Uterus (tissue), 4 donors: Measurements from ENCODE around the gene PLA2G1B. TPM values are rescaled to one million over a fixed set of nuclear protein-coding genes. Genes with fewer than 3 reads are reported as not detected.

Experiments
- DNase-seq, 2 donors: peaks; one replicate each; pipeline ENCODE4 v3.0.0-alpha.2; 2019 to 2020
- H3K27ac ChIP-seq, 2 donors: fragments of 200-600 bp; sonication (generic); 1 replicate in 1 of 2; 2 replicates in 1 of 2; pipeline ENCODE4 v1.5.1; 2016 to 2018
- H3K27me3 ChIP-seq, 2 donors: fragments of 200-600 bp; sonication (generic); one replicate each; pipeline ENCODE4 v1.5.1; 2018 to 2019; ENCODE audit warnings: control low read depth in 1 of 2
- H3K36me3 ChIP-seq, 2 donors: fragments of 200-600 bp; sonication (generic); one replicate each; pipeline ENCODE4 v1.5.1; 2019; ENCODE audit warnings: control low read depth in 1 of 2
- H3K4me1 ChIP-seq, 2 donors: fragments of 200-600 bp; sonication (generic); one replicate each; pipeline ENCODE4 v1.5.1; 2018 to 2019; ENCODE audit warnings: control low read depth in 1 of 2
- H3K4me3 ChIP-seq, 2 donors: fragments of 200-600 bp; sonication (generic); 1 replicate in 1 of 2; 2 replicates in 1 of 2; pipeline ENCODE4 v1.5.1; 2018 to 2019; ENCODE audit warnings: mild to moderate bottlenecking in 1 of 2
- H3K9me3 ChIP-seq, 2 donors: fragments of 200-600 bp; sonication (generic); one replicate each; pipeline ENCODE4 v1.5.1; 2019; ENCODE audit warnings: control low read depth in 1 of 2
- CTCF ChIP-seq, 4 experiments: fragments of 200-600 bp in 2 of 4; fragments of 450-650 bp in 2 of 4; sonication (generic) in 2 of 4; IDR thresholded peaks; one replicate each; pipeline ENCODE4 v1.5.1; 2016 to 2019; ENCODE audit warnings: antibody characterized with exemption in 4 of 4, mild to moderate bottlenecking in 2 of 4, moderate library complexity in 1 of 4
- POLR2A ChIP-seq, 2 donors: fragments of 450-650 bp; IDR thresholded peaks; one replicate each; pipeline ENCODE4 v1.6.1; 2016; ENCODE audit warnings: antibody characterized with exemption in 2 of 2, mild to moderate bottlenecking in 1 of 2, moderate library complexity in 1 of 2
- intact Hi-C: fragments of 100-400 bp; cut with DNase I; formaldehyde crosslinking; loops from one replicate; pipeline ENCODE4 v1.15.1; 2023; ENCODE audit warnings: low total_unique reads
- total RNA-seq, 4 donors: library from RNA; depleted of rRNA in 3 of 4; stranded (reverse); fragments of >200 nt in 3 of 4; gene quantifications; one replicate each; pipeline versions ENCODE4 v1.1.0 to v1.2.4, GENCODE V29; 2014 to 2023
- donor health status: DM: yes; HTN: yes; CAD: no.

PLA2G1B gene
- total RNA-seq, 4 donors from 2014 or later: not detected

GRCh38 chr12:120367233-120367923, 39.8 kb upstream of the PLA2G1B start:
- Histone ChIP-seq H3K27ac (peak overlapping the region; percentile 37 to 66), H3K9me3 (no peaks in the 10 kb centered on the region), H3K36me3 (no peaks in the 10 kb centered on the region), H3K4me3 (peak overlapping the region; percentile 26 to 57), H3K4me1 (peaks cover 0 to 13% of the 10 kb centered on the region in 2 donors), H3K27me3 (peaks cover 0 to 3% of the 10 kb centered on the region in 2 donors)
- no peak for TF ChIP-seq POLR2A (IDR thresholded peaks at IDR 0.05)
- TF ChIP-seq CTCF (IDR thresholded peaks at IDR 0.05): no peak
- DNase-seq: no peak
- intact Hi-C loops: no loop called here

GRCh38 chr12:120366845-120367232, 39.3 kb upstream of the PLA2G1B start:
- intact Hi-C loops: no loop called here
- TF ChIP-seq POLR2A (IDR thresholded peaks at IDR 0.05) (no peak), CTCF (IDR thresholded peaks at IDR 0.05) (no peak)
- Histone ChIP-seq H3K9me3 (no peaks in the 10 kb centered on the region), H3K27me3 (peaks cover 0 to under 1% of the 10 kb centered on the region in 2 donors), H3K36me3 (no peaks in the 10 kb centered on the region), H3K4me1 (peaks cover 0 to 13% of the 10 kb centered on the region in 2 donors), H3K4me3 (no peak overlapping the region), H3K27ac (peak overlapping the region in 1 of 2 donors; percentile 66)
- DNase-seq: no peak

GRCh38 chr12:120366341-120366705, 38.7 kb upstream of the PLA2G1B start:
- intact Hi-C loops: no loop called here
- peak overlapping the region in 1 of 2 donors; percentile 66 for H3K27ac ChIP-seq
- H3K27me3 ChIP-seq: no peaks in the 10 kb centered on the region
- no peak overlapping the region for H3K4me3 ChIP-seq
- H3K36me3 ChIP-seq: no peaks in the 10 kb centered on the region
- no peaks in the 10 kb centered on the region for H3K9me3 ChIP-seq
- no peak for DNase-seq
- TF ChIP-seq POLR2A (IDR thresholded peaks at IDR 0.05) (no peak), CTCF (IDR thresholded peaks at IDR 0.05) (no peak)
- H3K4me1 ChIP-seq: peaks cover 0 to 13% of the 10 kb centered on the region in 2 donors

- no peak for DNase-seq
- Histone ChIP-seq H3K36me3 (no peaks in the 10 kb centered on the region), H3K27me3 (no peaks in the 10 kb centered on the region), H3K9me3 (no peaks in the 10 kb centered on the region), H3K4me3 (no peak overlapping the region), H3K4me1 (peaks cover 0 to 13% of the 10 kb centered on the region in 2 donors), H3K27ac (no peak overlapping the region)
- intact Hi-C loops: no loop called here
- TF ChIP-seq POLR2A (IDR thresholded peaks at IDR 0.05): no peak
- TF ChIP-seq CTCF (IDR thresholded peaks at IDR 0.05): no peak
These were observed 38.2 kb upstream of the PLA2G1B start for GRCh38 chr12:120365675-120366340.

- intact Hi-C loops: loop anchor here (5.0 kb wide), 1 partner anchor 63 kb away; no protein-coding TSS in a partner anchor
- TF ChIP-seq CTCF (IDR thresholded peaks at IDR 0.05) (no peak), POLR2A (IDR thresholded peaks at IDR 0.05) (no peak)
- Histone ChIP-seq H3K27me3 (no peaks in the 10 kb centered on the region), H3K27ac (no peak overlapping the region), H3K9me3 (no peaks in the 10 kb centered on the region), H3K36me3 (no peaks in the 10 kb centered on the region), H3K4me3 (no peak overlapping the region), H3K4me1 (peaks cover 0 to 6% of the 10 kb centered on the region in 2 donors)
- DNase-seq: no peak
These were observed 36.9 kb upstream of the PLA2G1B start for GRCh38 chr12:120364487-120364886.
